Suprapubic skin (tissue), 4 donors: Measurements from ENCODE around the gene GSG1.

Experiments
- CTCF ChIP-seq, 2 donors: fragments of 200-600 bp in 1 of 2; fragments of 450-650 bp in 1 of 2; sonication (generic) in 1 of 2; IDR thresholded peaks; one replicate each; pipeline ENCODE4 v1.5.1; 2016 to 2019; ENCODE audit warnings: antibody characterized with exemption in 2 of 2, mild to moderate bottlenecking in 1 of 2, moderate library complexity in 1 of 2
- EP300 ChIP-seq: sonication (generic); formaldehyde crosslinking; IDR thresholded peaks from one replicate; pipeline ENCODE4 v1.6.1; 2017; ENCODE audit warnings: antibody characterized with exemption
- POLR2A ChIP-seq, 2 donors: fragments of 450-650 bp; IDR thresholded peaks; one replicate each; pipeline ENCODE4 v1.6.1; 2017; ENCODE audit warnings: antibody characterized with exemption in 2 of 2, mild to moderate bottlenecking in 2 of 2, moderate library complexity in 2 of 2
- POLR2AphosphoS5 ChIP-seq, 3 donors: sonication (generic); formaldehyde crosslinking; IDR thresholded peaks; one replicate each; pipeline ENCODE4 v1.6.1; 2017; ENCODE audit warnings: antibody characterized with exemption in 3 of 3

- TF ChIP-seq CTCF (IDR thresholded peaks at IDR 0.05): no peak
- no peak for TF ChIP-seq EP300
- TF ChIP-seq POLR2A (IDR thresholded peaks at IDR 0.05): no peak
- TF ChIP-seq POLR2AphosphoS5 (IDR thresholded peaks at IDR 0.05): no peak
Observed at GRCh38 chr12:13125996-13126395, 22.5 kb upstream of the GSG1 start.
